Glutamatergic neuron (in vitro differentiated cells): Measurements from ENCODE around the gene GPR27. TPM values are rescaled to one million over a fixed set of nuclear protein-coding genes. Genes with fewer than 3 reads are reported as not detected.

Source experiments
- DNase-seq: peaks from one replicate; pipeline ENCODE4 v3.0.0; 2022
- H3K27ac Mint-ChIP-seq: one replicate; pipeline ENCODE4 v1.8.0; 2020; ENCODE audit warnings: mild to moderate bottlenecking, mixed read lengths, inconsistent platforms; ENCODE audit not compliant: unreplicated experiment
- H3K27me3 Mint-ChIP-seq: one replicate; pipeline ENCODE4 v1.8.0; 2020; ENCODE audit warnings: mild to moderate bottlenecking, moderate library complexity, mixed read lengths, inconsistent platforms; ENCODE audit not compliant: unreplicated experiment
- H3K36me3 Mint-ChIP-seq: one replicate; pipeline ENCODE4 v1.8.0; 2020; ENCODE audit warnings: mild to moderate bottlenecking, mixed read lengths, inconsistent platforms; ENCODE audit not compliant: unreplicated experiment
- H3K4me1 Mint-ChIP-seq: one replicate; pipeline ENCODE4 v1.8.0; 2020; ENCODE audit warnings: mild to moderate bottlenecking, low read depth, mixed read lengths, inconsistent platforms; ENCODE audit not compliant: unreplicated experiment
- H3K4me3 Mint-ChIP-seq: one replicate; pipeline ENCODE4 v1.8.0; 2020; ENCODE audit warnings: mild to moderate bottlenecking, mixed read lengths, inconsistent platforms; ENCODE audit not compliant: unreplicated experiment
- H3K9me3 Mint-ChIP-seq: one replicate; pipeline ENCODE4 v1.8.0; 2020; ENCODE audit warnings: mild to moderate bottlenecking, moderate library complexity, mixed read lengths, inconsistent platforms; ENCODE audit not compliant: unreplicated experiment
- total RNA-seq: library from RNA; stranded (reverse); fragmentation: NEBNext Ultra II Directional; extraction: Animal tissue kit (Norgen Biotek cat#: 25700); gene quantifications from one replicate; pipeline ENCODE4 v1.2.1, GENCODE V29; 2021; ENCODE audit not compliant: unreplicated experiment
- TF ChIP-seq, protein P1 (sequence below): fragments of 200-600 bp; sonication (generic); IDR thresholded peaks from one replicate; pipeline ENCODE4 v1.5.0; 2021; ENCODE audit not compliant: partially characterized antibody, unreplicated experiment

GPR27 gene
- total RNA-seq, 1 donor from 2014 or later: 4.7 TPM

DNA sequence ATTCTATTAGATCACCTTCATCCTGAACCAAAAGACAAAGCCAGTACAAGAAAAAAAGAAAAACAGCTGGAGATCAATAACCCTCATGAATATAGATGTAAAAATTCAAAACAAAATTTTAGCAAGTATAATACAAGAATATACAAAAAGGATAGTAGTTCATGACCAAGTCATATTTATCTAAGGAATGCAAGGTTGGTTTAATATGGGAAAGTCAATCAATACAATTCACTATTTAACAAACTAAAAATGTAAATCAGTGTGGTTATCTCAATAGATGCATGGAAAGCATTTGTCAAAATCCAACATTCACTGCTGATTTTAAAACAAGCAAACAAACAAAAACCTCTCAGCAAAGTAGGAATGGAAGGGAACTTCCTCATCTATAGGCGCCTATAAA lies 11.0 kb upstream of the GPR27 start:
- H3K4me3 Mint-ChIP-seq: no peak overlapping the region
- H3K36me3 Mint-ChIP-seq: peaks cover 22% of the 10 kb centered on the region
- no peak overlapping the region for H3K27ac Mint-ChIP-seq
- DNase-seq: no peak
- H3K9me3 Mint-ChIP-seq: peaks cover 3% of the 10 kb centered on the region
- no peaks in the 10 kb centered on the region for H3K4me1 Mint-ChIP-seq
- H3K27me3 Mint-ChIP-seq: no peaks in the 10 kb centered on the region
- TF ChIP-seq, protein P1, sequence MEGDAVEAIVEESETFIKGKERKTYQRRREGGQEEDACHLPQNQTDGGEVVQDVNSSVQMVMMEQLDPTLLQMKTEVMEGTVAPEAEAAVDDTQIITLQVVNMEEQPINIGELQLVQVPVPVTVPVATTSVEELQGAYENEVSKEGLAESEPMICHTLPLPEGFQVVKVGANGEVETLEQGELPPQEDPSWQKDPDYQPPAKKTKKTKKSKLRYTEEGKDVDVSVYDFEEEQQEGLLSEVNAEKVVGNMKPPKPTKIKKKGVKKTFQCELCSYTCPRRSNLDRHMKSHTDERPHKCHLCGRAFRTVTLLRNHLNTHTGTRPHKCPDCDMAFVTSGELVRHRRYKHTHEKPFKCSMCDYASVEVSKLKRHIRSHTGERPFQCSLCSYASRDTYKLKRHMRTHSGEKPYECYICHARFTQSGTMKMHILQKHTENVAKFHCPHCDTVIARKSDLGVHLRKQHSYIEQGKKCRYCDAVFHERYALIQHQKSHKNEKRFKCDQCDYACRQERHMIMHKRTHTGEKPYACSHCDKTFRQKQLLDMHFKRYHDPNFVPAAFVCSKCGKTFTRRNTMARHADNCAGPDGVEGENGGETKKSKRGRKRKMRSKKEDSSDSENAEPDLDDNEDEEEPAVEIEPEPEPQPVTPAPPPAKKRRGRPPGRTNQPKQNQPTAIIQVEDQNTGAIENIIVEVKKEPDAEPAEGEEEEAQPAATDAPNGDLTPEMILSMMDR: no peak

DNA sequence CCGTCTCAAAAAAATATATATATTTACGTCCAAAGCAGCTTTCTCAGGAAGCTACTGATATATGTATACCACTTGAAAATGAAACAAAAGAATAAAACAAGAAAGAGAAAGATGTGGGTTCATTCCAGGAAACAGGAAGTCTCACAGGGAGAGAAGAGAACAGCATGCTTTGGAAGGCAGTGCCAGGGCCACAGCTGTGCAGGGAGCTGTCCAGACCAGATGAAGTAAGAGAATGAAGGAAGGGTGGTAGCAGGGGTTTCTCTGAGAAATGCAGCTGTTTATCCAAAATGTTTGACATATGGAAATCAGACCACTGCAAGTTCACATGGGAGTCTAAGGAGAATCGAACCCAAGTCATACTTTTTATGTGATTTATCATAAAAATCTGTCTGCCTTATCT lies 8.9 kb upstream of the GPR27 start:
- no peaks in the 10 kb centered on the region for H3K4me1 Mint-ChIP-seq
- peaks cover 2% of the 10 kb centered on the region for H3K27me3 Mint-ChIP-seq
- TF ChIP-seq, protein P1: no peak
- no peak for DNase-seq
- peaks cover 22% of the 10 kb centered on the region for H3K36me3 Mint-ChIP-seq
- peaks cover 3% of the 10 kb centered on the region for H3K9me3 Mint-ChIP-seq
- H3K27ac Mint-ChIP-seq: no peak overlapping the region
- H3K4me3 Mint-ChIP-seq: no peak overlapping the region

DNA sequence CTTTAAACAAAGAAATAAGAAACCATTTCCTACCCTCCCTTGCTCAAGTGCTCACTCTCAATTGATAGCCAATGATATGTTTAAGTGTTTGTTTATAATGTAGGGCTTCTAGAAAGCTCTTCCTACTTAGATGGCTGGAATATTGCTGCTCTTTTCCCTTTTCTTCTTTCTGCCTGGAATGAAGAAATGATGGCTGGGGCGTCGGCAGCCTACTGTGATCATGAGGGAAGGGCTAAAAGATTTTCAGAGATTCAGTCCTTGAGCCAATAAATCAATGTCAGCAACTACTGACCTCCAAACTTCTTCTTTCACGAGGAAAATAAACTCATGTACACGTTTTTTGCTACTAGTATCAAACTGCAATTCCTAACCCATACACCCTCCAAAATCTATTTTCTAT lies 2.1 kb upstream of the GPR27 start:
- DNase-seq: no peak

DNA sequence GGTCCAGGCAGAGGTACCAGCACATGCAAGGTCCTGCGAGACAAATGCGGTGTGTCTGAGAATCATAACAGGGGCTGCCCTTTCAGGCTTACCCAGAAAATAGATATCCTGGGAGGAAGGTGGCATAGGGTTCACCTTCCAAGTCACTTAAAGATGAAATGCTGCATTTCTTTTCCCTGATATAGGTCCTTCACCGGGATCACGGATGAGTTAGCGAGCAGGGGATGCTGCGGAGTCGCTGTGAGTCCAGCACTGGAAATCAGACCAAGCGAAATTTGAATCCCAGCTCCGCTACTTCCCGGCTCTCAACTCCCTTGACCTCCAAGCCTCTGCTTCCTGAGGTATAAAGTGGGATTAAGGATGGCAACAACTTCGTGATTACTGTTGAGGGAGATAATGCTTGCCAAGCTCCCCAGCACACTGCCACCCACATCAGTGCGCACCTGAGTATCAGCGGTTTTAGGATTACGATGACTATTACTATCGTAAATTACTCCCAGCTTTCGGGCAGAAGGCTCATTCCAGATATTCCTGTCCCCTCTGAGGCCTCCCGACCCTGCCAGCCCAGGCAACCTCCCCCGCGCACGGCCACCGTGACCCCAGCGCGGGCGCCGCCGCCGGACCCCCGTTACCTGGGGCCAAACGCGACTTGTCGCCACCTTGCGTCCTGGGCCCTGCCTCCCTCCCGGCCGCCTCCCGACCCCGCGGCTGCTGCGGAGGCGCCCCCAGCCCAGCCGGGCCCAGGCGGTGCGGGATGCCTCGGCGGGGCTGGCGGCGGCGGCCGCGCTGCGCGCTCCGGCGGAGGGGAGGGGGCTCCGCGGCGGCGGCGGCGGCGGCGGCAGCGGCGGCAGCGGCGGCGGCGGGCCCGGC lies 589 bp upstream of the GPR27 start:
- TF ChIP-seq, protein P1: no peak
- DNase-seq: peak; percentile 54
- peaks cover 3% of the 10 kb centered on the region for H3K4me1 Mint-ChIP-seq
- H3K4me3 Mint-ChIP-seq: peak overlapping the region; percentile 70
- H3K36me3 Mint-ChIP-seq: no peaks in the 10 kb centered on the region
- peaks cover 21% of the 10 kb centered on the region for H3K27me3 Mint-ChIP-seq
- no peak overlapping the region for H3K27ac Mint-ChIP-seq
- peaks cover 12% of the 10 kb centered on the region for H3K9me3 Mint-ChIP-seq

More for the DNA sequence above, 2.1 kb upstream of the GPR27 start:
- Mint-ChIP-seq H3K4me1 (peaks cover 3% of the 10 kb centered on the region), H3K36me3 (no peaks in the 10 kb centered on the region), H3K27me3 (peaks cover 21% of the 10 kb centered on the region), H3K9me3 (peaks cover 12% of the 10 kb centered on the region), H3K4me3 (no peak overlapping the region), H3K27ac (no peak overlapping the region)
- TF ChIP-seq, protein P1: no peak

DNA sequence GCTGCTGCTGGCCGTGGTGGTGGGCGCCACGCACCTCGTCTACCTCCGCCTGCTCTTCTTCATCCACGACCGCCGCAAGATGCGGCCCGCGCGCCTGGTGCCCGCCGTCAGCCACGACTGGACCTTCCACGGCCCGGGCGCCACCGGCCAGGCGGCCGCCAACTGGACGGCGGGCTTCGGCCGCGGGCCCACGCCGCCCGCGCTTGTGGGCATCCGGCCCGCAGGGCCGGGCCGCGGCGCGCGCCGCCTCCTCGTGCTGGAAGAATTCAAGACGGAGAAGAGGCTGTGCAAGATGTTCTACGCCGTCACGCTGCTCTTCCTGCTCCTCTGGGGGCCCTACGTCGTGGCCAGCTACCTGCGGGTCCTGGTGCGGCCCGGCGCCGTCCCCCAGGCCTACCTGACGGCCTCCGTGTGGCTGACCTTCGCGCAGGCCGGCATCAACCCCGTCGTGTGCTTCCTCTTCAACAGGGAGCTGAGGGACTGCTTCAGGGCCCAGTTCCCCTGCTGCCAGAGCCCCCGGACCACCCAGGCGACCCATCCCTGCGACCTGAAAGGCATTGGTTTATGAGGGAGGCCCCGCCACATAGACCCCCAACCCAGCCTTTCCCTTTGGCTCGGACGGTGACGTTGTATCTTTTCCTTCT lies 1.1 kb downstream of the GPR27 start:
- H3K4me3 Mint-ChIP-seq: peak overlapping the region; percentile 58
- peaks cover 16% of the 10 kb centered on the region for H3K9me3 Mint-ChIP-seq
- H3K27me3 Mint-ChIP-seq: peaks cover 21% of the 10 kb centered on the region
- H3K36me3 Mint-ChIP-seq: no peaks in the 10 kb centered on the region
- peaks cover 3% of the 10 kb centered on the region for H3K4me1 Mint-ChIP-seq
- DNase-seq: no peak
- H3K27ac Mint-ChIP-seq: no peak overlapping the region
- TF ChIP-seq, protein P1: no peak
